ENCODE results near the gene NAPB. TPM values are rescaled to one million over a fixed set of nuclear protein-coding genes. Genes with fewer than 3 reads are reported as not detected.

Gene NAPB
- polyA plus RNA-seq, 1 donor from 2014 or later: 133 TPM

DNA sequence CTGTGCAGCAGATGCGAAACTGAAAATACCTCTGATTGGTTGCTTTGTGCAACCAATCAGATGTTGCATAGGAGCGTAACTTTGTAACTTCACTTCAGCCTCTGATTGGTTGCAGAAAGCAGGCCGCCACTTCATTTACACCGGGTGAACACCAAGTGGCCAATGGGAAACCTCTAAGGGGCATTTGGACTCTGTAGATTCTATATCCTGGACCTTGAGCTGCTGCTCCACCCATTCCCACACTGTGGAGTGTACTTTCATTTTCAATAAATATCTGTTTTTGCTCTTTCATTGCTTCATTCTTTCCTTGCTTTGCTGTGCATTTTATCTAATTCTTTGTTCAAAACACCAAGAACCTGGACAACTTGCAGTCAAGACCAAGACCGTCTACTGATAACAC is 84.8 kb downstream of the NAPB start:
- Histone ChIP-seq H3K27me3 (ENCODE audit: insufficient read depth, low read depth, low read length) (no peaks in the 10 kb centered on the region), H3K9me2 (ENCODE audit: insufficient read depth, low read length) (no peaks in the 10 kb centered on the region), H3F3A (ENCODE audit: insufficient read depth, low read length, poor library complexity, severe bottlenecking) (no peaks in the 10 kb centered on the region)

DNA sequence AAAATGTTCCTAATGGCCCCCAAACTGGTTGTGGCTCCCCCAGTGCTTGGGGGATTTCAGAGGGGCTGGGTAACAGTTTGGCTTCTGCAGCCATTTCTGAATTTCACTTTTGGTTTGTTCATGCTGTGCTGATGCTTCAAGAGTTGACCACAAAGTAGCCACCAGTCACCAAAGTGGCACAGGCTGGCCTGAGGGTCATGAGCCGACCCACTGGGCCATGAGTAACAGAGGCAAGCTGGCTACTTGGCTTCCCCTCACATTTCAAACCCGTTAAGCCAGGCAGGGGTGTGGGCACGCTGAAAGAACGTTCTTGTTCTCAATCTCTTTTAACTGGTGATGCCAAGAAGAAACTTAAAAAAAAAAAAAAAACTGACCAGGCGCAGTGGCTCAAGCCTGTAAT is 85.8 kb downstream of the NAPB start:
- H3K27me3 ChIP-seq (ENCODE audit: insufficient read depth, low read depth, low read length): no peaks in the 10 kb centered on the region
- H3K27ac ChIP-seq (ENCODE audit: low read length): no peak overlapping the region
- no peak overlapping the region for H2AFZ ChIP-seq (ENCODE audit: low read depth, low read length)
- no peaks in the 10 kb centered on the region for H3K9me3 ChIP-seq (ENCODE audit: low read length)
- H3K9me2 ChIP-seq (ENCODE audit: insufficient read depth, low read length): no peaks in the 10 kb centered on the region
- H4K20me1 ChIP-seq (ENCODE audit: insufficient read depth): no peaks in the 10 kb centered on the region
- H3K4me3 ChIP-seq (ENCODE audit: low read length): no peak overlapping the region
- H3K9ac ChIP-seq (ENCODE audit: low read length): no peak overlapping the region
- H3F3A ChIP-seq (ENCODE audit: insufficient read depth, low read length, poor library complexity, severe bottlenecking): no peaks in the 10 kb centered on the region
- no peaks in the 10 kb centered on the region for H3K79me2 ChIP-seq (replicated peaks; ENCODE audit: insufficient read depth, low read length)
- no peak for TF ChIP-seq TAF1 (IDR thresholded peaks at IDR 0.05; ENCODE audit: low read depth)
- TF ChIP-seq, protein P1, sequence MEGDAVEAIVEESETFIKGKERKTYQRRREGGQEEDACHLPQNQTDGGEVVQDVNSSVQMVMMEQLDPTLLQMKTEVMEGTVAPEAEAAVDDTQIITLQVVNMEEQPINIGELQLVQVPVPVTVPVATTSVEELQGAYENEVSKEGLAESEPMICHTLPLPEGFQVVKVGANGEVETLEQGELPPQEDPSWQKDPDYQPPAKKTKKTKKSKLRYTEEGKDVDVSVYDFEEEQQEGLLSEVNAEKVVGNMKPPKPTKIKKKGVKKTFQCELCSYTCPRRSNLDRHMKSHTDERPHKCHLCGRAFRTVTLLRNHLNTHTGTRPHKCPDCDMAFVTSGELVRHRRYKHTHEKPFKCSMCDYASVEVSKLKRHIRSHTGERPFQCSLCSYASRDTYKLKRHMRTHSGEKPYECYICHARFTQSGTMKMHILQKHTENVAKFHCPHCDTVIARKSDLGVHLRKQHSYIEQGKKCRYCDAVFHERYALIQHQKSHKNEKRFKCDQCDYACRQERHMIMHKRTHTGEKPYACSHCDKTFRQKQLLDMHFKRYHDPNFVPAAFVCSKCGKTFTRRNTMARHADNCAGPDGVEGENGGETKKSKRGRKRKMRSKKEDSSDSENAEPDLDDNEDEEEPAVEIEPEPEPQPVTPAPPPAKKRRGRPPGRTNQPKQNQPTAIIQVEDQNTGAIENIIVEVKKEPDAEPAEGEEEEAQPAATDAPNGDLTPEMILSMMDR (IDR thresholded peaks at IDR 0.05; ENCODE audit: poor library complexity, severe bottlenecking): no peak
- TF ChIP-seq EZH2 (IDR thresholded peaks at IDR 0.05; ENCODE audit: borderline replicate concordance, insufficient read depth, low read length, poor library complexity, severe bottlenecking): no peak
- TF ChIP-seq SMC3 (conservative IDR thresholded peaks at IDR 0.05; ENCODE audit: poor library complexity): no peak
- no peak for TF ChIP-seq MXI1 (conservative IDR thresholded peaks at IDR 0.05; ENCODE audit: poor library complexity, severe bottlenecking)
- no peak for TF ChIP-seq EP300 (conservative IDR thresholded peaks at IDR 0.05; ENCODE audit: poor library complexity, severe bottlenecking)
- TF ChIP-seq, protein P2, sequence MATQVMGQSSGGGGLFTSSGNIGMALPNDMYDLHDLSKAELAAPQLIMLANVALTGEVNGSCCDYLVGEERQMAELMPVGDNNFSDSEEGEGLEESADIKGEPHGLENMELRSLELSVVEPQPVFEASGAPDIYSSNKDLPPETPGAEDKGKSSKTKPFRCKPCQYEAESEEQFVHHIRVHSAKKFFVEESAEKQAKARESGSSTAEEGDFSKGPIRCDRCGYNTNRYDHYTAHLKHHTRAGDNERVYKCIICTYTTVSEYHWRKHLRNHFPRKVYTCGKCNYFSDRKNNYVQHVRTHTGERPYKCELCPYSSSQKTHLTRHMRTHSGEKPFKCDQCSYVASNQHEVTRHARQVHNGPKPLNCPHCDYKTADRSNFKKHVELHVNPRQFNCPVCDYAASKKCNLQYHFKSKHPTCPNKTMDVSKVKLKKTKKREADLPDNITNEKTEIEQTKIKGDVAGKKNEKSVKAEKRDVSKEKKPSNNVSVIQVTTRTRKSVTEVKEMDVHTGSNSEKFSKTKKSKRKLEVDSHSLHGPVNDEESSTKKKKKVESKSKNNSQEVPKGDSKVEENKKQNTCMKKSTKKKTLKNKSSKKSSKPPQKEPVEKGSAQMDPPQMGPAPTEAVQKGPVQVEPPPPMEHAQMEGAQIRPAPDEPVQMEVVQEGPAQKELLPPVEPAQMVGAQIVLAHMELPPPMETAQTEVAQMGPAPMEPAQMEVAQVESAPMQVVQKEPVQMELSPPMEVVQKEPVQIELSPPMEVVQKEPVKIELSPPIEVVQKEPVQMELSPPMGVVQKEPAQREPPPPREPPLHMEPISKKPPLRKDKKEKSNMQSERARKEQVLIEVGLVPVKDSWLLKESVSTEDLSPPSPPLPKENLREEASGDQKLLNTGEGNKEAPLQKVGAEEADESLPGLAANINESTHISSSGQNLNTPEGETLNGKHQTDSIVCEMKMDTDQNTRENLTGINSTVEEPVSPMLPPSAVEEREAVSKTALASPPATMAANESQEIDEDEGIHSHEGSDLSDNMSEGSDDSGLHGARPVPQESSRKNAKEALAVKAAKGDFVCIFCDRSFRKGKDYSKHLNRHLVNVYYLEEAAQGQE (IDR thresholded peaks at IDR 0.05; ENCODE audit: borderline replicate concordance): no peak
- no peak for TF ChIP-seq RAD21 (conservative IDR thresholded peaks at IDR 0.05)
- no peak for TF ChIP-seq POLR2AphosphoS5 (IDR thresholded peaks at IDR 0.05)
- no peak overlapping the region for H3K4me2 ChIP-seq (ENCODE audit: low read length)
- H3K36me3 ChIP-seq (ENCODE audit: insufficient read depth, low read length): no peaks in the 10 kb centered on the region

More for the DNA sequence above, 84.8 kb downstream of the NAPB start:
- Histone ChIP-seq H3K9me3 (ENCODE audit: low read length) (no peaks in the 10 kb centered on the region), H3K4me3 (ENCODE audit: low read length) (no peak overlapping the region), H3K27ac (ENCODE audit: low read length) (no peak overlapping the region), H3K9ac (ENCODE audit: low read length) (no peak overlapping the region), H2AFZ (ENCODE audit: low read depth, low read length) (no peak overlapping the region), H3K4me2 (ENCODE audit: low read length) (no peak overlapping the region), H3K36me3 (ENCODE audit: insufficient read depth, low read length) (no peaks in the 10 kb centered on the region), H4K20me1 (ENCODE audit: insufficient read depth) (no peaks in the 10 kb centered on the region), H3K79me2 (replicated peaks; ENCODE audit: insufficient read depth, low read length) (no peaks in the 10 kb centered on the region)
- TF ChIP-seq TAF1 (IDR thresholded peaks at IDR 0.05; ENCODE audit: low read depth) (no peak), SMC3 (conservative IDR thresholded peaks at IDR 0.05; ENCODE audit: poor library complexity) (no peak), EZH2 (IDR thresholded peaks at IDR 0.05; ENCODE audit: borderline replicate concordance, insufficient read depth, low read length, poor library complexity, severe bottlenecking) (no peak), RAD21 (conservative IDR thresholded peaks at IDR 0.05) (no peak), POLR2AphosphoS5 (IDR thresholded peaks at IDR 0.05) (no peak), MXI1 (conservative IDR thresholded peaks at IDR 0.05; ENCODE audit: poor library complexity, severe bottlenecking) (no peak), EP300 (conservative IDR thresholded peaks at IDR 0.05; ENCODE audit: poor library complexity, severe bottlenecking) (no peak)
- TF ChIP-seq, protein P2 (IDR thresholded peaks at IDR 0.05; ENCODE audit: borderline replicate concordance): no peak
- TF ChIP-seq, protein P1 (IDR thresholded peaks at IDR 0.05; ENCODE audit: poor library complexity, severe bottlenecking): no peak

Data from neural cell (in vitro differentiated cells).